Measurements from ENCODE around the gene SLC27A3.
A peak's percentile ranks its signal among the peaks of the same experiment; 100 is the strongest.

SLC27A3 gene, protein sequence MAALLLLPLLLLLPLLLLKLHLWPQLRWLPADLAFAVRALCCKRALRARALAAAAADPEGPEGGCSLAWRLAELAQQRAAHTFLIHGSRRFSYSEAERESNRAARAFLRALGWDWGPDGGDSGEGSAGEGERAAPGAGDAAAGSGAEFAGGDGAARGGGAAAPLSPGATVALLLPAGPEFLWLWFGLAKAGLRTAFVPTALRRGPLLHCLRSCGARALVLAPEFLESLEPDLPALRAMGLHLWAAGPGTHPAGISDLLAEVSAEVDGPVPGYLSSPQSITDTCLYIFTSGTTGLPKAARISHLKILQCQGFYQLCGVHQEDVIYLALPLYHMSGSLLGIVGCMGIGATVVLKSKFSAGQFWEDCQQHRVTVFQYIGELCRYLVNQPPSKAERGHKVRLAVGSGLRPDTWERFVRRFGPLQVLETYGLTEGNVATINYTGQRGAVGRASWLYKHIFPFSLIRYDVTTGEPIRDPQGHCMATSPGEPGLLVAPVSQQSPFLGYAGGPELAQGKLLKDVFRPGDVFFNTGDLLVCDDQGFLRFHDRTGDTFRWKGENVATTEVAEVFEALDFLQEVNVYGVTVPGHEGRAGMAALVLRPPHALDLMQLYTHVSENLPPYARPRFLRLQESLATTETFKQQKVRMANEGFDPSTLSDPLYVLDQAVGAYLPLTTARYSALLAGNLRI

DNA sequence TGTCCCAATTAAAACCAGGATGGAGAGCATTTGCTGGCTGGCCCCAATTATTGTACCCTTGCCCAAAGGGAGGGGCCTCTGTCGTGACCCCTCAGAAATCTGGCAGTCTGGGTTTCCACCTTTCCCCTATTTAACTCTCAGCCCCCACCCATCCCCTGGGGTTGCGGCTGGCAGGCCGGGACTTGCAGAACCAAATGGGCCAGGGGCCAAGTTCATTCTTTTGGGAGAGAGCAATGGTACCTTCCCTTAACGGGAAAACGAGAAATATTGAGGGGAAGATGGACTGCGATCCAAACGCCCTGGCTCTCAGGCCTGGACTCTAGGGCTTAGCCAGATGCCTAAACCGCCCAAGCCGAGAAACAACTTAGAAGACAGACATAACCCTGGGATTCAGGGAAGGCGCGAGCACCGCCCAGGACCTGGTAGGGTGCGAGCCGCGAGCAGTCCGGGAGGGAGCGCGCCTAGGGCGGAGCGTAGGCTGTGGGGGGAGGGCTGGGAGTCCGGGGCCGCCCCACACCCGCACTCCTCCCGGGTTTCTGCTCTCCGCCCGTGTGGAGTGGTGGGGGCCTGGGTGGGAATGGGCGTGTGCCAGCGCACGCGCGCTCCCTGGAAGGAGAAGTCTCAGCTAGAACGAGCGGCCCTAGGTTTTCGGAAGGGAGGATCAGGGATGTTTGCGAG, at the start of gene SLC27A3:
Gene SLC27A3 (plus strand): TSS at position 628 of the 678 bp plus-strand sequence. CDS start 91 bp downstream, outside the sequence.
- DNase-seq: peak; percentile 75

DNA sequence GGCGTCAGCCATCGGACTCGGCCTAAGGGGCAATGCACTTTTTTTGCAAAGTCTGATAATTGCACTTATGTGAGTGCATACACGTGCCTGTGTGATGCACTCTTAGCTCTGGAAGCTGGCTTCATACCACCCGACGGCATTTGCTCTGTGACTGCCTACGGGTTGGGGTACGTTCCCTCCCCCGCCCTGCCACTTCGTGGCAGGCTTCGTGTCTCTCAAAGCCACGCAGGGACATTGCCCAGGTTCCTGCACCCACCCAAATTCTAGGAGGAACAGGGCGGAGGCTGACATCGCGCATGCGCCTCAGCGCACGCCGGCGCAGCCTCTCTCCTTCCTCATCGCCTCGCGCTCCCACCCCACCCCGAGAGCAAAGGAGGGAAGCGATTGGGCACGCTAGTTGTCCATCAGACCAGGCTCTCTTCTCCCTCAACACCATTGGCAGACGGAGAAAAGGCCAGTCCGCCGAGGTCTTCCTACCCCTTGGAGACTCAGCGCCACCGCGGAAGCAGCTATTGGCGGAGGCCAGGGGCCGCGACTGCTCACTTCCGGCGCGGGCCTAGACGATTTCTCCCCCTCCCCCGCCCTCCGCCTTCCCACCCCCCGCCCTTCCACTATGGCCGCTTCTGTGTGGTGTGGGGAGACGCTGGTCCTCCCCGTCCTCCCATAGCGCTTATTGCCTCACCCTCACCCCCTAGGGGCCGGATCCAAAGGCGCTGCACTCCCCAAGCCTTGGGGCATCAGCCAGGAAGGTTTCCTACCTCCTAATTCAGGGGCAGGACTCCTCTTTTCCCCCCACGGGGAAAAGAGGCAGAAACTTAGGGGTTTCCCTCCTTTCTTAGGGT, 47.5 kb upstream of the SLC27A3 start, which contains the start of gene INTS3:
Gene INTS3 (plus strand): TSS at position 588 of the 842 bp plus-strand sequence. CDS start 585 bp downstream, outside the sequence.
- DNase-seq: peak; percentile 100

DNA sequence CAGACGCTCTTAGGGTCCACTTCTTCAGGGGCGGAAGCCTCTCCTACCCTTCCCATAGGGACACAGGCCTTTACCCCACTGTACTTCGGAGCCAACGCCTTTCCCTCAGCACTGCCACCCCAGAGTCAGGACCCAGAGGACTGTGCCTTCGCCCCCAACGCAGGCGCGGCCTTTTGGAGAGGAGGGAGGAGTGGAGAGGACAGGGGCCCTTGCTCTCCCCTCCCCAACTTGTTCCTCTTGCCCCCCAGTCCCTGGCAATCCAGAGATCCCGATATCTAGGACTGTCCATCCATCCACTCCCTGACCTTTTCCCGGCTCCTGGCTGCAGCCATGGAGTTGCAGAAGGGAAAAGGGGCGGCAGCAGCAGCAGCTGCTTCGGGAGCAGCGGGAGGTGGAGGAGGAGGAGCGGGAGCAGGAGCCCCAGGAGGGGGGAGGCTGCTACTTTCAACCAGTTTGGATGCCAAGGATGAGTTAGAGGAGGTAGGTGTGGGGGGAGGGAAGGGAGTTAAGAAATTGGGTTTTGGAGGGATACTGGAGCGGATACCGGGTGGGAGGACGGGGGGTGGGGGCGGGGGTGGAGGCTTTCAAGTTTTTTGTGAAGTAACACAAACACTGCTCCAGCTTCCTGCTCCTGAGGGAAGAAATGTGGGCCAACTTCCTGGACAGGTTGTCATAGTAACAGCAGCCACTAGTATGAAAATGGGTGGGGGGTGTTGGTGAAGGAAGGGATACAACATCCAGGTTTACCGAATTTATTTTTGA, 46.7 kb upstream of the SLC27A3 start:
- DNase-seq: peak; percentile 79

DNA sequence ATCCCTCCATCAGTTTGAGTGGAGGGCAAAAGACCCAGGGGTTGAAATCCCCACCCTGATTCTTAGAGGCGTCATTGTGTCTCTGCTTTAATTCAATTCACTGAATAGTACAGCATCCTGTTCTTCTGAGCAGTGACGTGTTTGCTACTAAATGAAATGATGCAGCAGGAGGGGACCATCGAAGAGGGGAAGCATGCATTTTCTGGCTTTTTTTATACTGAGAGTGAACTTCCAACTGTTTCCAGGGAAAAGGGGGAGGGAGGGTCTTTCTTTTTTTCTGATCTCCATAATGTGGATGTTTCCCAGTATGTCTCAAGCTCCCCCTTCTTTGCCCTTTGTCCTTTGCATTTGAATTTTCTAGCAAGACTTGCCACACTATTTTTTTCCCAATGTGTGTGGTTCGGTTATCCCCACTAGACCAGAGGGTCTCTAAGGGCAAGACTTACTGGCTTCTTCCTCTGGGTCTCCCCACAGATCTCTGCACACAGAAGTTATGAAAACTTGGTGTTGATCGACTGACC, 44.7 kb upstream of the SLC27A3 start:
- no peak for DNase-seq

DNA sequence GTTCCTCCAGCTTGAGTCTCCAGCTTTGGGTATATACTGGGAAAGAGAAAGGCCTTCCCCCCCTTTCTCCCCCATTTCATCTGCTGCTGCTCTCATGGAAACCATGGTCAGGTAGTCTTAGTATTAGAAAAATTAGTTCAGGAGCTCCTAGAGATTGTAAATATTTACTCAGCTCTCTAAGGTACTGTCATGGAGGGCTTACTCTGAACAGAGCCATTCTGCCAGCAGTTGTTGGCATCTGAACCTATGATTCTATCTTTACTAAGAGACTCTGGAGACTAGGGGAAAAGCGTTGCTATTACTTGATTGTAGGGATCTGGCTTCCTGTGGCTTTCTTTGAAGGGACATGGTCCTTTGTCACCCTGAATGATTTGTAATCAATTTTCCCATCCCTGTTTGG, 41.2 kb upstream of the SLC27A3 start:
- no peak for DNase-seq

DNA sequence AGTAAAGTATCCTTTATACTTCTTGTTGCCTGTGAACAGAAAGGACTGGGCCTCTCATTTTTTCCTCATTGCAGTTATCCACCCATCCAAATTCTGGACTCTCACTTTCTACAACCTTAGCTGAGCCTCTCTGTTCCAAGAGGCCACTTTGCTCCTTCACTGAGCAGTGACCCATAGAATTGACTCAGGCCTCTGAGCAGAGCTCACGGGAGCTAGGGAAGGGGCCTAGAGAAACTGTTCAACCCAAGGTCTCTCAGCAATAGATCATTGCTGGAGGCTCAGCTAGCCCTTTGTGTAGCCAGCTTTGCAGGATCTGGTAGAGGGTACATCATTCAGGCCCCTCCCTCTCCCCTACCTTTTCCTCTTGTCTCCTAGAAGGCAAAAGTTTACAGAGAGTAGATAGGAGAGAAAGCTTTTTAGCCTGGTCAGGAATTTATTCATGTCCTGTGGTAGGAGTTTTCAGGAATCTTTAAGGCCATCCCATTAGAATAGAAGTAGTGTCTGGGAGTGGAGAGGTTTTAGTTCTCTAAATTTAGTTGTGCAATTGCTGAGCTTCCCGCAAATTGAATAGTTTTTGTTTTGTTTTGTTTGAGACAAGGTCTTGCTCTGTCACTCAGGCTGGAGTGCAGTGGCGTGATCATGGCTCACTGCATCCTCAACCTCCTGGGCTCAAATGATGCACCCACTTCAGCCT, 40.7 kb upstream of the SLC27A3 start:
- no peak for DNase-seq

DNA sequence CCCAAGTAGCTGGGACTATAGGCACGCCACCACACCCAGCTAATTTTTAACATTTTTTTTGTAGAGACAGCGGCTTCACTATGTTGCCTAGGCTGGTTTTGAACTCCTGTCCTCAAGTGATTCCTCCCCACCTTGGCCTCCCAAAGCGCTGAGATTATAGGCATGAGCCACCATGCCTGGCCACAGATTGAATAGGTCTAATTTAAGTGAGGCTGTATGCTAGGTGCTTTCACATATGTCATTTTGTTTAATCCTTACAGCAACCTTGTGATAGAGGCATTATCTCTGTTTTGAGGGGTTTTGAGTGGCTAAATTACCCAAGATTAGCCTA, 40.2 kb upstream of the SLC27A3 start:
- DNase-seq: no peak

DNA sequence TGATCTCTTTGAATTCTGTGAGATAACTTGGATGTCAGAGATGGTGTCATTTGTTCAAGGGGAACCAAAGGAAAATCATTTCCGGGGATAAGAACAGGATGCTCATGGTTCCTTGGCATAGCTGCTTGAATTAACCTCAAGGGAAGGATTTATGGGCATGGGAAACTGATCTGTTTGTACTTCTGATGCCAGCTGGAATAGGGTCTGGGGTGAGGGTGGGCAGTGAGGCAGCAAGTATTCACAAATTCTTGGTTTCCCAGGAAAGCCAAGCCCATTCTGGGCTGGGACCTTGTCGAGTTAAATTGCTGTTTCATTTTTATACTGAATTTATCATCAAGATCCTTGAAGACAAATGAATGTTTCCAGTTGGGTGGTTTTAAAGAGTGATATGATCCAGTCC, 33.2 kb upstream of the SLC27A3 start:
- no peak for DNase-seq

DNA sequence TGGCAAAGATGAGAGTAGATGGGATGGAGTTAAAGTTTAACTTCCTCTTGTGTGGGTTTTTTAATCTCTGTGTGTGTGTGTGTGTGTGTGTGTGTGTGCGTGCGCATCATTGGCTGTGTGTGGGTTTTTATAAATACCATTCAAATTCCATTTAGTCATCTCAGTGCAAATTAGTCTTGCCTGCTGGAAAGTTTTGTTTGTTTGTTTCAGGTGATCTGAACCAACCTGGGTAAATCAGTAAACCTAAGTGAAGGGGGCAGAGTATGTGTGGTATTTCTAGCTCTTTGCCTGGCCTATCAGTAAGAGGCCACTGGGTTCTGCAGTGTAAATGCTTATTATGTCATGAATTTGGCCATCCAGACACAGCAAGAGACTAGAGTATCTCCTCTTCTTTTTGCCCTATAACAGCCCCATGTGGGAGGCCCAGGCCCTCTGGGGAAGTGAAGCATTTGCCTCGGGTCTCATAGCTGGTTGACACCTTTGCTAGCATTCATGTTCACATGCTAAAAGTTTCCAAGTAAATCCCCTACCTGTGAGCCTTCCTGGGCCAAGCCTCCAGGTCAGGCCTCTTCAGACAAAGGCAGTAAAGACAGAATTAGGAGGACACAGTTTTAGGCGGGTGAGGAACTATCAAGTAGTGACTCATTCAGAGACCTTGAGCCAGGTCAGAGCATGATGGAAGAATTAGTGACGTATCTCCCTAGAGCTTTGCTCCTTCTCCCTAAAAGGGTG, 32.6 kb upstream of the SLC27A3 start:
- DNase-seq: no peak

DNA sequence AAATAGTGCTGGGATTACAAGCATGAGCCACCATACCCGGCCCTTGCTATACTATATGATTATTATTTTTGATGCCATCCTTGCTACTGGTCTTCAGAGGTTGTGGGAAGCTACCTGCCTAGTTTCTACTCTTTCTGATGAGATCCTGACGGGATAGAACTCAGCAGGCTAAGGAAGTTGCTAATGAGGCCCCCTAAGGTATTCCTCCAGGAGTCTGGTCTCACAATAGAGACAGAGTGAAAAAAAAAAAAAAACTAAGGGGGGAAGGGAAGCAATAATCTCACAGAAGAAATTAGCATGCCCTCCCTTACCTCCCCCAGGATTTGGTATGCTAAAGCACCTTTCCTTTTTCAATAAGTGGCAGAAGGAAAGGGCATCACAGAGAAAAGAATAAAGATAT, 29.8 kb upstream of the SLC27A3 start:
- DNase-seq: no peak

DNA sequence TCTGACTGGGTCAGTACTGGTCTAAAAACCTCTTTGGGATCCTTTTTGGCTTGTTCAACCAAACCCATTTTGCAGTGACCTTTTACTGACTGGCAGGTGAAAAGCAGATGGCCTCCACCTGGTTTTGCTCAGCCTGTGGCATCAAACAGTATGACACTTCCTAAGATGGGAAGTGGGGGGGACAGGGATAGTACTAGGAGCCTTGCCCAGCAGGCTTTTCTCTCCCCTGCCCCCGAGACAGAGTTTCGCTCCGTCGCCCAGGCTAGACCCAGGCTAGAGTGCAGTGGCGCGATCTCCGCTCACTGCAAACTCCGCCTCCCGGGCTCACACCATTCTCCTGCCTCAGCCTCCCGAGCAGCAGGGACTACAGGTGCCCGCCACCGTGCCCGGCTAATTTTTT, 29.0 kb upstream of the SLC27A3 start:
- DNase-seq: no peak

DNA sequence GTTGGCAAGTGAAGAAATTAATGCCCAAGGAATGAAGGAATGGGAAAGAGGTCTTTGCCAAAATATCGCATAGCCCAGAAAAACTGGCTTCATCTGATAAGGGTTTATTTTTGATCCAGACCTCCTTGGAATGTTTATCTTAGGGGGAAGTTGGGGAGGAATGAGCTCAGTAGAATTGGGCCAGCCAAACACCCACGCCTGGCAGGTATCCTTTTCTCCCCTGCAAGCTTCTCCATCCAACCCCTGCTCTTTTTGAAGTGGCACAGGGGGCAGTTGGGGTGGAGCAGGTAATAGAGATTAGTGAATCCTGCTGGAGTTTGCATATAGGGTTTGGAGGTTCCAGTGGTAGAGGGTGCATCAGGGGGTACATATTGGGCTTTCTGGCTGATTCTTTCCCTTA, 26.3 kb upstream of the SLC27A3 start:
- no peak for DNase-seq

DNA sequence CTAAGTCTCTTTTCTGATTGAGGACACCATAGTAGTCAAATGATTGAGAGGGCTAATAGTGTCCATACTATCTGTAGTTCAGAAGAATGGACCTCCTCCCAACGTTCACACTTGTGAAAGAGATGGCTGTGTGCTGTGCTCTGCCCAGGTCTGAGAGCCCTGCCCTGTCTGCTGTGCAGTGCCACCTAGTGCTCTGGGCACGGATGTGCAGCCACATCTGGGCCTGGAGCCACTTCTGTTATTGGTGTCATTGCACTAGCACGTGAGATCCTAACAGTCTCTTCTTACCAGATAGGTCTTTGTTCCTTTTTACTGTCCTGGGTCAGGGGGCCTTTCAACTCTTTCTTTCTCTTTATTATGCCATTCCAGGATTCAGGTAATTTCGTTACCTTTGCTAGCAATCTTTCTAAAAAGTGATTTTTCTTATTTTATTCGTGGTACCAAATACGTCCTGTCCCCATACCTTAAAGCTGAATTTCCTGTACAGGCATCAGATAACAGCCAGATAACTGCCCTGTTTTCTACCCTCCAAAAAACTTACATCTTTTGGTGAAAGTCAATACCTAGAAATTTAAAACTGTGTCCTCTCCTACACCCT, 25.7 kb upstream of the SLC27A3 start:
- DNase-seq: peak; percentile 89

DNA sequence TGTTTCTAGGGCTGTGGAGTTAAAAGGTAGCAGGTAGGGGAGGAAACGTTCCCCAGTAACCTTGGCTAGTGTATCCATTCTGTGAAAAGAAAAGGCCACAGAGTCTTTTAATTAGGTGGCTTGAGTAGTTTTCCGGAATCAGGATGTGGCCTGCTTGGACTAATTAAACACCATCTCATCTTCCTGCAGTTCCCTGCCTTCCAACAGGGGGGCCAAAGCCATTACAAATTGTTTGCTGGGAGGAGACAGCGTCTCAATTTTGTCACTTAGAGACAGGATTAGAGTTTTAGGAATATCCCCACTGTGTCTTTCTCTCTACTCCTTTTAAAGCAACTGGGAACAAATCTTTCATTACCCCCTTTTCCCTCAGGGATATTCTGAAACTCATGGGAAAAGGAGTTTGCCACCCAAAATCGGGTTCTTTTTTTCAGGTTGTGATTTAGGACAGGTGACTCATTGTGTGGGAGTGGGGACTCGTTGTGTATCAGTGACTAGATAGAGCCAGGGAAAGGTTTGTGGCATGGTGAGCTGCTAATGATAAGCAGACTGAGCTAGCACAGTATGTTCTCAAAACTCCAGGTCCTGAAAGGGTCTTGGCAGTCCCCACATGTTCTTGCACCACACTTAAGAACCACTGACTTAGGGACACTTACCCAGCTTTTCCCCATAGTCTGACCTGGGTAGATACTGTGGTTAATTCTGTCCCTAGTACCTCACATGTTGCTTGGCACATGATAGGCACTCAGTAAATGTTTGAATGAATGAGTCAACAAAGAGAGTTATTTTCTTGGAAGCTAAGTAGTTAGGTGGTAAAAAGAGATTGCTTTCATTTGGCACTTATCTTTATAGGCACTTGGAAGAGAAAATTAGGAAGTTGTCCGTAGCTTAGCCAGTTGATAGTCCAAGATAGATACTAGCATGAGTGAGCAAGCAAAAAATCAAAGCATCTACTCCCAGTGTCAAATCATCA, 24.9 kb upstream of the SLC27A3 start:
- no peak for DNase-seq

DNA sequence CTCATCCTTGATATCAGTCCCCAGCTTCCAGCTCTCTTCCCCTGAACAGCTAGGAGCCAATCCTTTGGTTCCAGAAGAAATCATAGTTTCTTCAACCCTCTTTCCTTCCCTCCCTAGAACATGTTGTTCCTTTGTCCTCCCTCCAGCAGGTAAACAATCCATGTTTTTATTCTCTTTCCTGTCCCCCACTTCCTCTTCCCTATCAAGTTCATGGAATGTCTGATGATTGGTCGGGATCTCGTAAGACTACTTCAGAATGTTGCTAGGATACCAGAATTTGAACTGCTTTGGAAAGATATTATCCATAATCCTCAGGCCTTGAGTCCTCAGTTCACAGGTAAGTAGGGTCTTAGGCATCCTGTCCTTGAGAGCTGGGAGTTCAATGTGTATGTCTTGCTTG, 23.1 kb upstream of the SLC27A3 start:
- DNase-seq: no peak

DNA sequence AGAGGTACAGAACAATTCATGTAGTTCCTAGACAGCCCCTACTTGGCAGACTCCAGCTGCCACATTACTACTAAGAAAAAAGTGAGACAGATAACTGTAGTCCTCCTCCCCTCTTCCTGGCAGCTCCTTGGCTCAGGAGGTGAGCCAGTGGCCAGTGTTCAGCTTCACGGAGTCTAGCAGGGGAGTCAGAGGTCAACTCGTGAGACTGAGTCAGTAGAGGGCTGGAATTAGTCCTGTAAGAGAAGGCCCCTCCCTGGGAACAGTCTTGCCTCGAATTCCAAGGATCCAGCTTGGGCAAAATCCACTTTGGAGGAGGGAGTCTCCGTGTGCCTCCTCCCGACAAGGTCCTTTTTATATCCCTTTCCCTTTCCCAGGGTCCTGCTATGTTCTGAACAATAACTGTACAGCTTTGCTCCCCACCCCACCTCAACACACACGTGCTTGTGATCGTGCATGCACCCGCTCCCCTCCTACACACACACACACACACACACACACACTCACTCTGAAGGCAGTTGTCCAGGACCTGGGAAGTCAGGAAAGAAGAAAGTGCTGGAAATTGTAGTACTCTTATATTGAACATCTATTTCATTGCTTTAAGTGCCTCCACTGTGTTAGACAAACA, 22.5 kb upstream of the SLC27A3 start:
- no peak for DNase-seq

DNA sequence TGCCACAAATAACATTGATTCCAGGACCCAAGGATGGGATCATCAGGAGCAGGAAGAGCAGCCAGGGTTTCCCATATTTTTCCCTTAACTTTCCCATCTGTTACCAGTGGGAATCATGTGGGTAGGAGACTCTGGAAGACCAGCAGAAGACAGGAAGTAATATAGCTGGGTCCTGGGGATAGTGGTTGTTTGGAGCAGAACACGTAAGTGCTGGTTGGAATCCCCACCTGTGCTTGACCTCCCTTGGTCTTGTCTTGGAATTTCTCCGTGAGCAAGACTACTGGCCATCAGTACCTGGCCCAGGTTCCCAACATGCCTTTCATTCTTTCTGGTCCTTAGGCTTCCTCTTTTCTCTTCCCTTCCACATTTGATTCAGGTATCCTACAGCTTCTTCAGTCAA, 20.9 kb upstream of the SLC27A3 start:
- no peak for DNase-seq

DNA sequence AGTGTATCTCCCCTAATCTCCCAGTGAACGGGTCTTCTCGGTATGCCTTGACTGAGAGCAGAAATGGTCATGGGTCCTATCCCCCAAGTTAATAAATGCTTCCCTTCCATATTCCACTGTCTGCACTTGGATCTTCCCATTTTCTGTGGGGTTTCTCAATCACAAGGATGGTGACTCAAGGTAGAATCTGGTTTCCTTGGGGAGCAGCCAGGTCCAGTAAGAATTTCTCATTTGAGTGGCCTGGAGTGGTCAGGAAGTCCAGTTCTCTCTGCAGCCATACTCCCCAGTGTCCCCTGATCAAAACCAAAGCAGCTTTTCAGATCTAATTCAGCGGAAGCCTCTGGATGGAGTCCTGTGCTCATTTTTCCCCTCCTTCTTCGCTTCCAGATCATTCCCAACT, 14.8 kb upstream of the SLC27A3 start:
- no peak for DNase-seq
